Stimulated activated CD8-positive, alpha-beta memory T cell treated with anti-CD3 and anti-CD28 coated beads, Interleukin-12 subunit alpha, Interleukin-12 subunit beta, amount 100 ng/mL, for 4 hours (primary cell): ENCODE measurements around the gene TKFC.
"Not testable (repeated sequence)": the region's sequence is repeated elsewhere in the genome, so short reads cannot be mapped to it uniquely, and the experiment has no call there.

Experiments
- DNase-seq: peaks from one replicate; pipeline ENCODE4 v3.0.0-alpha.2; 2020; ENCODE audit warnings: low read depth

Gene TKFC

GRCh38 chr11:61369372-61370348 is 36.6 kb downstream of the TKFC start:
- no peak for DNase-seq

- DNase-seq = no peak
These were observed 37.4 kb downstream of the TKFC start for GRCh38 chr11:61370349-61371005.

- no peak for DNase-seq
These were observed 39.8 kb downstream of the TKFC start for GRCh38 chr11:61372659-61373420.

- DNase-seq = no peak
These were observed 42.7 kb downstream of the TKFC start for GRCh38 chr11:61375761-61376108.

GRCh38 chr11:61377461-61378160 is 44.6 kb downstream of the TKFC start:
- DNase-seq = no peak

- no peak for DNase-seq
These were observed 45.8 kb downstream of the TKFC start for GRCh38 chr11:61378713-61379313.

GRCh38 chr11:61380884-61381283 is 47.9 kb downstream of the TKFC start:
- DNase-seq = no peak

- not testable (repeated sequence) for DNase-seq
These were observed 50.8 kb downstream of the TKFC start for GRCh38 chr11:61383859-61384258.

GRCh38 chr11:61384271-61385242 is 51.5 kb downstream of the TKFC start:
- no peak for DNase-seq

- DNase-seq = no peak
These were observed 57.1 kb downstream of the TKFC start for GRCh38 chr11:61390161-61390560.

- no peak for DNase-seq
These were observed 60.1 kb downstream of the TKFC start for GRCh38 chr11:61392981-61393595.
